NB4 (cell line): ENCODE measurements around the gene ANKRD34C.

Experiments
- DNase-seq: peaks from one replicate; pipeline ENCODE4 v3.0.0; 2010; ENCODE audit warnings: low read depth
- H3K4me3 ChIP-seq: one replicate; pipeline ENCODE4 v1.5.1; 2011; ENCODE audit warnings: mild to moderate bottlenecking, low read depth, low read length, moderate library complexity
- MYC ChIP-seq: IDR thresholded peaks from 2 replicates; pipeline ENCODE4 v1.6.1; 2011; ENCODE audit warnings: low read depth, low read length
- POLR2A ChIP-seq: IDR thresholded peaks from 2 replicates; pipeline ENCODE4 v1.6.1; 2011; ENCODE audit warnings: mild to moderate bottlenecking; ENCODE audit not compliant: insufficient read length; ENCODE audit errors: extremely low read depth
- TF ChIP-seq, protein P1 (sequence below): IDR thresholded peaks from one replicate; pipeline ENCODE4 v1.5.1; 2012; ENCODE audit warnings: low read depth, low read length
- TF ChIP-seq, protein P2 (sequence below): IDR thresholded peaks from 2 replicates; pipeline ENCODE4 v1.6.1; 2011; ENCODE audit warnings: low read depth, low read length

Gene ANKRD34C

GRCh38 chr15:79292011-79292410 is 9.5 kb downstream of the ANKRD34C start:
- no peak for TF ChIP-seq MYC
- TF ChIP-seq, protein P1, sequence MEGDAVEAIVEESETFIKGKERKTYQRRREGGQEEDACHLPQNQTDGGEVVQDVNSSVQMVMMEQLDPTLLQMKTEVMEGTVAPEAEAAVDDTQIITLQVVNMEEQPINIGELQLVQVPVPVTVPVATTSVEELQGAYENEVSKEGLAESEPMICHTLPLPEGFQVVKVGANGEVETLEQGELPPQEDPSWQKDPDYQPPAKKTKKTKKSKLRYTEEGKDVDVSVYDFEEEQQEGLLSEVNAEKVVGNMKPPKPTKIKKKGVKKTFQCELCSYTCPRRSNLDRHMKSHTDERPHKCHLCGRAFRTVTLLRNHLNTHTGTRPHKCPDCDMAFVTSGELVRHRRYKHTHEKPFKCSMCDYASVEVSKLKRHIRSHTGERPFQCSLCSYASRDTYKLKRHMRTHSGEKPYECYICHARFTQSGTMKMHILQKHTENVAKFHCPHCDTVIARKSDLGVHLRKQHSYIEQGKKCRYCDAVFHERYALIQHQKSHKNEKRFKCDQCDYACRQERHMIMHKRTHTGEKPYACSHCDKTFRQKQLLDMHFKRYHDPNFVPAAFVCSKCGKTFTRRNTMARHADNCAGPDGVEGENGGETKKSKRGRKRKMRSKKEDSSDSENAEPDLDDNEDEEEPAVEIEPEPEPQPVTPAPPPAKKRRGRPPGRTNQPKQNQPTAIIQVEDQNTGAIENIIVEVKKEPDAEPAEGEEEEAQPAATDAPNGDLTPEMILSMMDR = no peak
- TF ChIP-seq, protein P2, sequence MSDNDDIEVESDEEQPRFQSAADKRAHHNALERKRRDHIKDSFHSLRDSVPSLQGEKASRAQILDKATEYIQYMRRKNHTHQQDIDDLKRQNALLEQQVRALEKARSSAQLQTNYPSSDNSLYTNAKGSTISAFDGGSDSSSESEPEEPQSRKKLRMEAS = no peak
- TF ChIP-seq POLR2A = no peak
- H3K4me3 ChIP-seq = no peak overlapping the region

DNA sequence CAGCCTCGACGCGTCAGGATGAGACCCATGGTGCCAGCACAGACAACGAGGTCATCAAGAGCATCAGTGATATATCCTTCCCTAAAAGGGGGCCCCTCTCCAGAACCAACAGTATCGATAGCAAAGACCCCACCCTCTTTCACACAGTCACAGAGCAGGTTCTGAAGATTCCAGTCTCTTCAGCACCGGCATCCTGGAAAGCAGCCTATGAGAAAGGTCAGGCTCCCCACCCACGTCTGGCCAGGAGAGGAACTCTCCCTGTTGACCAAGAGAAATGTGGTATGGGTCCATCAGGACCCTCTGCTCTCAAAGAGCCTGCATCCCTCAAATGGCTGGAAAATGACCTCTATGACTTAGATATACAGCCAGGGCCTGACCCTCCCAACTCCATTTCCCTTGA is 11.6 kb downstream of the ANKRD34C start:
- DNase-seq = no peak
- no peak overlapping the region for H3K4me3 ChIP-seq
- TF ChIP-seq, protein P2 = no peak
- TF ChIP-seq, protein P1 = no peak
- TF ChIP-seq POLR2A = no peak
- TF ChIP-seq MYC = no peak

More at GRCh38 chr15:79292011-79292410, 9.5 kb downstream of the ANKRD34C start:
- no peak for DNase-seq

GRCh38 chr15:79296583-79296982 is 14.1 kb downstream of the ANKRD34C start:
- TF ChIP-seq, protein P1 = peak; percentile 34
- no peak for TF ChIP-seq POLR2A
- TF ChIP-seq, protein P2 = no peak

GRCh38 chr15:79299126-79299840 is 16.8 kb downstream of the ANKRD34C start:
- TF ChIP-seq POLR2A = no peak
- TF ChIP-seq, protein P1 = no peak
- TF ChIP-seq MYC = no peak
- TF ChIP-seq, protein P2 = no peak
- no peak overlapping the region for H3K4me3 ChIP-seq
- DNase-seq = no peak

More at GRCh38 chr15:79296583-79296982, 14.1 kb downstream of the ANKRD34C start:
- peak; percentile 18 for DNase-seq
- no peak overlapping the region for H3K4me3 ChIP-seq

GRCh38 chr15:79299841-79300235 is 17.3 kb downstream of the ANKRD34C start:
- TF ChIP-seq, protein P1 = no peak
- TF ChIP-seq, protein P2 = no peak
- TF ChIP-seq MYC (no peak), POLR2A (no peak)
- DNase-seq = no peak
- H3K4me3 ChIP-seq = no peak overlapping the region
